ENCODE results near the gene MACIR.

GRCh38 chr5:103305809-103306208 is 47.2 kb downstream of the MACIR start:
- no peak for TF ChIP-seq EP300 (IDR thresholded peaks at IDR 0.05)
- no peak for TF ChIP-seq POLR2A (IDR thresholded peaks at IDR 0.05; ENCODE audit: low read depth)

All from esophagus muscularis mucosa (tissue), 2 donors.